ENCODE data around the gene IGFN1.

The IGFN1 gene

DNA sequence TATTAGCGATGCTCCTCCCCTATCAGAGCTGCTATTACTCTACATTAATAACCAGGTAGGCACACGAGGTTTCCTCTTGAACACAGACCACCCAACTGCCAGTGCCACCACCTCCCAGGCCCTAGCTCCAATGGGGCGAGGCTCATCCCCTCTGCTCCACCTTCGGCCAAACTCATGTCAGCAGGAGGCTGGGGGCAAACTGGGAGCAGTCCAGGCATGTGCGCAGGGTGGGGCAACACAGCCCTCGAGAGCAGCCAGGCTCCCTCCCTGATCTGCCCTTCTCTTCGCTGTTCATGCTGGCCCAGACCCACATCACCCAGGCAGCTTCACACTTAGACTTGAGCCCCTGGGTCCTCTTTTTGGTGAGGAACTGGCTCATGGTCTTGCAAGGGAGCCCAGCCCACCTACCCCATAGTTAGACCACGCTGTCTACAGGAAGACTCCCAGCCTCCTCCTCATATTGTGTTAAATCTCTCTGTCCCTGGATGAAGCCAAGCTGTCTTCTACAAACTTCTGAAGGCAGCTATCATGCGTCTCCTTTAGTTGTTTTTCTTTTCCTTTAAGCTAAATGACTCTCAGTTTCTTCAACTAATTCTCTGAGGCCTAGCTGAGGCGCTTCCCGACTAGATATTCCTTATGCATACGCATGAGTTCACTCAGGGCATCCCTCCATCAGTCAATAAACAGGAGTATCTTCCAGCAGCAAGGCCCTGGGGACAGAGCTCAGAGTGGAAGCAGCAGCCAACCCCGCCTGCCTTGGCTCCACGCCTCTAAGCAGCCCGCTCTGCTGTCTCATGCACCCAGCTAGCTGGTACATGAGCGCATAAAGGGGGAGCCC is 48.4 kb upstream of the IGFN1 start:
- Histone ChIP-seq H3K27ac (ENCODE audit: low read depth, low read length) (no peak overlapping the region), H3K4me2 (ENCODE audit: low read length) (no peak overlapping the region), H3K79me2 (ENCODE audit: control insufficient read depth, low read length) (no peaks in the 10 kb centered on the region), H3K9me3 (ENCODE audit: control insufficient read depth, insufficient read depth, low read length) (no peaks in the 10 kb centered on the region), H3K9me2 (replicated peaks; ENCODE audit: control insufficient read depth, low read length) (no peaks in the 10 kb centered on the region), H3F3A (ENCODE audit: control insufficient read depth, insufficient read depth) (no peaks in the 10 kb centered on the region), H3K4me1 (ENCODE audit: control insufficient read depth, low read length) (no peaks in the 10 kb centered on the region), H3K27me3 (ENCODE audit: control insufficient read depth, low read length) (no peaks in the 10 kb centered on the region), H3K36me3 (ENCODE audit: control insufficient read depth, low read length) (peaks cover 8% of the 10 kb centered on the region; the same call in 1 of the 2 replicates), H4K20me1 (ENCODE audit: control insufficient read depth, insufficient read depth, low read depth, low read length) (no peaks in the 10 kb centered on the region; the same call in 1 of the 2 replicates), H3K4me3 (ENCODE audit: low read length) (no peak overlapping the region)
- TF ChIP-seq EZH2phosphoT487 (IDR thresholded peaks at IDR 0.05; ENCODE audit: borderline replicate concordance, low read length), result no peak
- TF ChIP-seq, protein P1, sequence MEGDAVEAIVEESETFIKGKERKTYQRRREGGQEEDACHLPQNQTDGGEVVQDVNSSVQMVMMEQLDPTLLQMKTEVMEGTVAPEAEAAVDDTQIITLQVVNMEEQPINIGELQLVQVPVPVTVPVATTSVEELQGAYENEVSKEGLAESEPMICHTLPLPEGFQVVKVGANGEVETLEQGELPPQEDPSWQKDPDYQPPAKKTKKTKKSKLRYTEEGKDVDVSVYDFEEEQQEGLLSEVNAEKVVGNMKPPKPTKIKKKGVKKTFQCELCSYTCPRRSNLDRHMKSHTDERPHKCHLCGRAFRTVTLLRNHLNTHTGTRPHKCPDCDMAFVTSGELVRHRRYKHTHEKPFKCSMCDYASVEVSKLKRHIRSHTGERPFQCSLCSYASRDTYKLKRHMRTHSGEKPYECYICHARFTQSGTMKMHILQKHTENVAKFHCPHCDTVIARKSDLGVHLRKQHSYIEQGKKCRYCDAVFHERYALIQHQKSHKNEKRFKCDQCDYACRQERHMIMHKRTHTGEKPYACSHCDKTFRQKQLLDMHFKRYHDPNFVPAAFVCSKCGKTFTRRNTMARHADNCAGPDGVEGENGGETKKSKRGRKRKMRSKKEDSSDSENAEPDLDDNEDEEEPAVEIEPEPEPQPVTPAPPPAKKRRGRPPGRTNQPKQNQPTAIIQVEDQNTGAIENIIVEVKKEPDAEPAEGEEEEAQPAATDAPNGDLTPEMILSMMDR (IDR thresholded peaks at IDR 0.05; ENCODE audit: low read depth, low read length, poor library complexity, severe bottlenecking), result no peak

DNA sequence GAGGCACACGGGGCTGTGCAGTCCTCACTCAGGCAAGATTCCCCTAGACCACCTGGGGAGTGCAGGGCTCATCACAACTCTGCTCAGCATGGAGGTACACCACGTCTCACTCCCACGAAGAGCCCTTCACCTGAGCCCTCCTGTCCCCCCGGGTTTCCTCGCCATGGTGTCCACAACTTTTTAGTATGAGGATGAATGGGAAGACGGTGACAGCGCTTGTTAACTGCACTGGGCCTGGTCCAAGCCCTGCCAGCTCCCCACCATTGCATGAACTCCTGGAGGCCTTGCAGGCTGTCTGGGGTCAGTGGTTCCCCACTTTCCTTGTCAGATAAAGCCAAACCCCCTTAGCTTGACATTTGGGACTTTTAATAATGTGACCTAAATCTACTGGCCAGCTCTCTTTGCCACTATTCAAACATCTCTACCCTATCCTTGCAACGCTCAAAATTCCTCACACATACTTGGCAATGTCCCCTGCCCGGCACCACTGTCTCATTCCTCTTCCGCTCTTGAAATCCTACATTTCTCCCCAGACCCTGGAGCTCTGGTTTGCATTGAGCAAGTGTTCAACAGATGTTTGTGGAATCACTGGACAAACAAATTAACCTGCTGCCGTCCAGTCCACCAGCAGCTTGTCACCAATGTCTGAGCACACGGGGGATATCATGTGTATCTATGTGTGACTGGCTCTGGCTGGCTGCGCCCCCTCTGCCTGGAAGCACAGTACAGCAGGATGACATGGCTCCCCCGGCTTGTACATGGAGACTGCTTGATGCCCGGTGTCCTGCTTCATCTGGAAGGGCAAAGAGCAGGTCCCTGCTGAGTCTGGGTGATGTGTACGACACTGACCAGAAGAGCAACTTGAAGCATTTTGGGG is 47.5 kb upstream of the IGFN1 start:
- Histone ChIP-seq H3K9me2 (replicated peaks; ENCODE audit: control insufficient read depth, low read length) (no peaks in the 10 kb centered on the region), H3K4me2 (ENCODE audit: low read length) (no peak overlapping the region), H3K4me3 (ENCODE audit: low read length) (no peak overlapping the region), H3K79me2 (ENCODE audit: control insufficient read depth, low read length) (no peaks in the 10 kb centered on the region), H3K27me3 (ENCODE audit: control insufficient read depth, low read length) (no peaks in the 10 kb centered on the region), H3K27ac (ENCODE audit: low read depth, low read length) (no peak overlapping the region), H3F3A (ENCODE audit: control insufficient read depth, insufficient read depth) (no peaks in the 10 kb centered on the region), H3K9me3 (ENCODE audit: control insufficient read depth, insufficient read depth, low read length) (no peaks in the 10 kb centered on the region), H3K4me1 (ENCODE audit: control insufficient read depth, low read length) (no peaks in the 10 kb centered on the region), H4K20me1 (ENCODE audit: control insufficient read depth, insufficient read depth, low read depth, low read length) (no peaks in the 10 kb centered on the region; the same call in 1 of the 2 replicates), H3K36me3 (ENCODE audit: control insufficient read depth, low read length) (peaks cover 8% of the 10 kb centered on the region; the same call in 1 of the 2 replicates)
- TF ChIP-seq, protein P1 (IDR thresholded peaks at IDR 0.05; ENCODE audit: low read depth, low read length, poor library complexity, severe bottlenecking), result no peak
- TF ChIP-seq EZH2phosphoT487 (IDR thresholded peaks at IDR 0.05; ENCODE audit: borderline replicate concordance, low read length), result no peak

DNA sequence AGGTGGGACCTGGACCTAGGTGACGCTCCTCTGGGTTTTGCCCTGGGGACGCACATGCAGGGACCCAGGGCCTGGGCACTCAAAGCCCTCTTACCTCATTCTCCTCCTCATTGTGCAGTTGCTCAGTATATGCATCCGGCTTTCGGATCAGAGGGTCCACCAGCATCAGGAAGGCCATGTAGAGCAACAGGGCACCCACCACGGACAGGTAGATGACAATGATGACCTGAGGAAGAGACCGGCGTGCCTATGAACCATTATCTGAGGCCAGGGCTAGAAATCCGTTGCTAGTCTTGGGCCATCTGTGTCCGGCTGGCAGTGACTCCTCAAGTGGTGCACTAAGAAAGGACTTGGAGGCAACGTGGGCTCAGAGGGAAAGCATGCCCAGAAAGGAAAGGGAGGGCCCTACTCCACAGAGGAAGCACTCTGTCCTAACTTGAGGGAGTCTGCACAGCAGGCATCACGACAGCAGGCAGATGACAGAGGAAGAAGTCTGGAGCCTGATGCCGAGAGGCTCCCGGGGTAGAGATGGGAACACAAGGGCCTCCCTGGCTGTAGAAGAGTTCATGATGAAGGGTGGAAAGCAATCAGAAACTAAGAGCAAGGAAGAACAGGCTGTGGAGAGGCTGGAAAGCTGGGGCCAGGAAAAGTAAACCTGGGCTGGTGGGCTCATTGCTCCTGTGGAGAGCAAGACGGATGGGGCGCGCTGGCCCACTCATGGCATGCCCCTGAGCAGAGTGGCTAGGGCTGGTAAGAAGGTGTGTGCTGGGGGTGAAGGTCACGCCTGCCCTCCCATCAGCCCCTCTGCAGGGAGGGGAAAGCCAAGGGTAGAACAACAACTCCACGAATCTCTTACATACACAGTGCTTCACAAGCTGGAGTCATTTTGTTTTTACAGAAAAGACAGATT is 46.6 kb upstream of the IGFN1 start:
- Histone ChIP-seq H3K36me3 (ENCODE audit: control insufficient read depth, low read length) (peaks cover 11% of the 10 kb centered on the region; the same call in 1 of the 2 replicates), H3K9me3 (ENCODE audit: control insufficient read depth, insufficient read depth, low read length) (no peaks in the 10 kb centered on the region), H3K4me2 (ENCODE audit: low read length) (no peak overlapping the region)

More for the DNA sequence above, 46.6 kb upstream of the IGFN1 start:
- Histone ChIP-seq H3K4me3 (ENCODE audit: low read length) (no peak overlapping the region), H3K79me2 (ENCODE audit: control insufficient read depth, low read length) (no peaks in the 10 kb centered on the region), H3K4me1 (ENCODE audit: control insufficient read depth, low read length) (no peaks in the 10 kb centered on the region), H3K9me2 (replicated peaks; ENCODE audit: control insufficient read depth, low read length) (no peaks in the 10 kb centered on the region), H3K27ac (ENCODE audit: low read depth, low read length) (no peak overlapping the region), H4K20me1 (ENCODE audit: control insufficient read depth, insufficient read depth, low read depth, low read length) (no peaks in the 10 kb centered on the region; the same call in 1 of the 2 replicates), H3F3A (ENCODE audit: control insufficient read depth, insufficient read depth) (no peaks in the 10 kb centered on the region), H3K27me3 (ENCODE audit: control insufficient read depth, low read length) (no peaks in the 10 kb centered on the region)
- TF ChIP-seq, protein P1 (IDR thresholded peaks at IDR 0.05; ENCODE audit: low read depth, low read length, poor library complexity, severe bottlenecking), result no peak
- TF ChIP-seq EZH2phosphoT487 (IDR thresholded peaks at IDR 0.05; ENCODE audit: borderline replicate concordance, low read length), result no peak
